ENCODE data around the gene GIMAP7.
A peak's percentile ranks its signal among the peaks of the same experiment; 100 is the strongest.

GIMAP7 gene

GRCh38 chr7:150531704-150532103 is 17.0 kb downstream of the GIMAP7 start:
- no peak overlapping the region for H3K4me3 ChIP-seq (ENCODE audit: low read length)
- no peak for TF ChIP-seq ZNF274 (IDR thresholded peaks at IDR 0.05; ENCODE audit: low read depth, low read length)

GRCh38 chr7:150538259-150538658 is 23.6 kb downstream of the GIMAP7 start:
- no peak for TF ChIP-seq ZNF274 (IDR thresholded peaks at IDR 0.05; ENCODE audit: low read depth, low read length)
- no peak overlapping the region for H3K4me3 ChIP-seq (ENCODE audit: low read length)

- no peak for TF ChIP-seq ZNF274 (IDR thresholded peaks at IDR 0.05; ENCODE audit: low read depth, low read length)
- no peak overlapping the region for H3K4me3 ChIP-seq (ENCODE audit: low read length)
Measured at GRCh38 chr7:150553163-150553562, 38.5 kb downstream of the GIMAP7 start.

- TF ChIP-seq ZNF274 (IDR thresholded peaks at IDR 0.05; ENCODE audit: low read depth, low read length), result no peak
- H3K4me3 ChIP-seq (ENCODE audit: low read length), result no peak overlapping the region
Measured at GRCh38 chr7:150556521-150557138, 42.0 kb downstream of the GIMAP7 start.

- no peak for TF ChIP-seq ZNF274 (IDR thresholded peaks at IDR 0.05; ENCODE audit: low read depth, low read length)
- H3K4me3 ChIP-seq (ENCODE audit: low read length), result no peak overlapping the region
Measured at GRCh38 chr7:150560486-150560885, 45.8 kb downstream of the GIMAP7 start.

- no peak overlapping the region for H3K4me3 ChIP-seq (ENCODE audit: low read length)
- TF ChIP-seq ZNF274 (IDR thresholded peaks at IDR 0.05; ENCODE audit: low read depth, low read length), result no peak
Measured at GRCh38 chr7:150562919-150563318, 48.2 kb downstream of the GIMAP7 start.

- no peak for TF ChIP-seq ZNF274 (IDR thresholded peaks at IDR 0.05; ENCODE audit: low read depth, low read length)
- no peak overlapping the region for H3K4me3 ChIP-seq (ENCODE audit: low read length)
Measured at GRCh38 chr7:150564006-150564405, 49.3 kb downstream of the GIMAP7 start.

GRCh38 chr7:150564566-150564965 is 49.9 kb downstream of the GIMAP7 start:
- H3K4me3 ChIP-seq (ENCODE audit: low read length), result no peak overlapping the region
- no peak for TF ChIP-seq ZNF274 (IDR thresholded peaks at IDR 0.05; ENCODE audit: low read depth, low read length)

GRCh38 chr7:150565239-150565638 is 50.6 kb downstream of the GIMAP7 start:
- no peak for TF ChIP-seq ZNF274 (IDR thresholded peaks at IDR 0.05; ENCODE audit: low read depth, low read length)
- H3K4me3 ChIP-seq (ENCODE audit: low read length), result no peak overlapping the region

GRCh38 chr7:150566123-150566522 is 51.5 kb downstream of the GIMAP7 start:
- no peak overlapping the region for H3K4me3 ChIP-seq (ENCODE audit: low read length)
- TF ChIP-seq ZNF274 (IDR thresholded peaks at IDR 0.05; ENCODE audit: low read depth, low read length), result no peak

- TF ChIP-seq ZNF274 (IDR thresholded peaks at IDR 0.05; ENCODE audit: low read depth, low read length), result no peak
- no peak overlapping the region for H3K4me3 ChIP-seq (ENCODE audit: low read length)
Measured at GRCh38 chr7:150566572-150566971, 51.9 kb downstream of the GIMAP7 start.

- peak within 1 kb of the TSS; percentile 26; the same call in 1 of the 2 replicates for H3K4me3 ChIP-seq (ENCODE audit: low read length)
- TF ChIP-seq ZNF274 (IDR thresholded peaks at IDR 0.05; ENCODE audit: low read depth, low read length), result no peak
Measured at GRCh38 chr7:150567169-150567568, 52.5 kb downstream of the GIMAP7 start, which contains the start of gene GIMAP4. TSS of gene GIMAP4 (plus strand) at chr7:150567390. CDS start at chr7:150569902, 2,512 bp downstream.

GRCh38 chr7:150567871-150568301 is 53.2 kb downstream of the GIMAP7 start:
- H3K4me3 ChIP-seq (ENCODE audit: low read length), result peak overlapping the region; percentile 14; the same call in 1 of the 2 replicates
- no peak for TF ChIP-seq ZNF274 (IDR thresholded peaks at IDR 0.05; ENCODE audit: low read depth, low read length)

GRCh38 chr7:150568714-150569113 is 54.0 kb downstream of the GIMAP7 start:
- H3K4me3 ChIP-seq (ENCODE audit: low read length), result no peak overlapping the region
- no peak for TF ChIP-seq ZNF274 (IDR thresholded peaks at IDR 0.05; ENCODE audit: low read depth, low read length)

- TF ChIP-seq ZNF274 (IDR thresholded peaks at IDR 0.05; ENCODE audit: low read depth, low read length), result no peak
- H3K4me3 ChIP-seq (ENCODE audit: low read length), result no peak overlapping the region
Measured at GRCh38 chr7:150569245-150569955, 54.7 kb downstream of the GIMAP7 start.

Data from GM08714 (cell line).